ENCODE data around the gene COPB2.

- TF ChIP-seq CTCF (IDR thresholded peaks at IDR 0.05 in 4 of 5, conservative IDR thresholded peaks at IDR 0.05 in 1 of 5) = no peak
- no peak for TF ChIP-seq POLR2A (IDR thresholded peaks at IDR 0.05)
These were observed 81.6 kb downstream of the COPB2 start for GRCh38 chr3:139307601-139308555.

All from gastrocnemius medialis (tissue), 4 donors.